NOMO-1 treated with dmso at 0.1 percent for 144 hours (cell line): ENCODE measurements around the gene CTCF.

ENCODE experiments used
- DNase-seq: peaks from one replicate; lab custom pipeline; 2025; ENCODE audit not compliant: unreplicated experiment; lab: John Stamatoyannopoulos, UW

CTCF gene

DNA sequence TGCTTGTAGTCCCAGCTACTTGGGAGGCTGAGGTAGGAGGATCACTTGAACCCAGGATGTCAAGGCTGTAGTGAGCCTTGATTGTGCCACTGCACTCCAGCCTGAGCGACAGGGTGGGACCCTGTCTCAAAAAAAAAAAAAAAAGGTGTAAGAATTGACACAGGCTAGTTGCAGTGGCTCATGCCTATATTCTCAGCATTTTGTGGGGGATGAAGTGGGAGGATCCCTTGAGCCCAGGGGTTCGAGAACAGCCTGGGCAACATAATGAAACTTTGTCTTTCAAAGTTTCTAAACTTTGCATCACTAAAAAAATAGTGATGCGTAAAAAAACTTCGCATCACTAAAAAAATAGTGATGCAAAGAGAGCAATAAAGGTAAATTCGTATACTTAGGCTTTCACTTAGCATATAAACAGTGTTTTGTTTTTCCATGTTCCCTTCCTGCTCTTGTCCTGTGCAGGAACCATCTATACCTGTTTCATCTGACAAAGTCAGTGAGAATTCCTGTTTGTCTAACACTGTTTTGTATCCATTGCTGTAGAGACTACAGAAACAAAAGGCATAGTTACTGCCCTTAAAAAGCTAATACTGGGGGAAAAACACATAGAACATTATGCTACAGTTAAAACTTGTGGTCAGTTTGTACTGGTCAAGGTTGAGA is 32.1 kb downstream of the CTCF start:
- no peak for DNase-seq

GRCh38 chr16:67594956-67595355 is 32.6 kb downstream of the CTCF start:
- DNase-seq = no peak

GRCh38 chr16:67598527-67598926 is 36.2 kb downstream of the CTCF start:
- no peak for DNase-seq

DNA sequence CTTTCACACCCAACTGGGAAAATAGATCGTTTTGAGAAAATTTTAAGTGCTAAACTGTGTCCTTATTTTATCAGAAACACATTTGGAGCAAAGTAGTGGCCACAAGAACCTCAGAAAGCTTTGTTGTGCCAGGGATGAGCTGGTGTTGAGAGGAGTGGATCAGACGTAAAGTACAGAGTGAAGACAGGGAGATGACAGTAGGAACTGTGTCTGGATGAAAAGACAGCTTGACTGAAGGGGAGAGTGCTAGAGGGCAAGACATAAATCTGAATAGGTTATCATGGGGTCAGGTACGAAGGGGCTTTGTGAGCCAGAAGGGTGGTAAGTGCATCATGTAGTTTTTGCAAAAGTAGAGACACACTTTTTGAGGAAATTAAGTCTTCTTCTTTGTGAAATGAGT is 43.3 kb downstream of the CTCF start:
- no peak for DNase-seq

DNA sequence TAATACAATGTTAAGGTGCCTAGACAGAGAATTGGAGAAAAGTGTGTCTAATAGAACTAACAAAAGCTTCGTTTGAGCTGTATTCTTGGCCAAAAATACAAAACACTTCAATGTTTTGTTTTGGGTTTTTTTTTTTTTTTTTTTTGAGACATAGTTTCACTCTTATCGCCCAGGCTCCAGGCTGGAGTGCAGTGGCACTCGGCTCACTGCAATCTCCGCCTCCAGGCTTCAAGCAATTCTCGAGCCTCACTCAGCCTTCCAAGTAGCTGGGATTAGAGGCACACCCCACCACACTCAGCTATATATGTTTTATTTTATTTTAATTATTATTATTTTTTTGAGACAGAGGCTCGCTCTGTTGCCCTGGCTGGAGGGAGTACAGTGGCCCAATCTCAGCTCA is 44.3 kb downstream of the CTCF start:
- no peak for DNase-seq

GRCh38 chr16:67608364-67608763 is 46.0 kb downstream of the CTCF start:
- DNase-seq = no peak

DNA sequence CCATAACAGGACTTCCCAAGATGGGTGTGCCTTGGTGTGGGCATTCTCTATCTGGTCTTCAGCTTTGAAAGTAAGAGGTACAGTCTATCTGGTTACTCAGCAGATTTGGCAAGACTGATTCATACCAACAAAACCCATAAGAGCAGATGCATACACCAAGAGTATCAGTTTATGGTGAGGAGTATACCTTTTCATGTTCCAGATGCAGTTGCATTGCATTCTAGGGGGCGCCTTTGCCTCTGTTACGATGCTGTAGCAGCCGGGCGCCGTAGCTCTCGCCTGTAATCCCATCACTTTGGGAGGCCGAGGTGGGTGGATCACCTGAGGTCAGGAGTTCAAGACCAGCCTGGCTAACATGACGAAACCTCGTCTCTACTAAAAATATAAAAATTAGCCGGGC is 51.5 kb downstream of the CTCF start:
- DNase-seq = no peak

DNA sequence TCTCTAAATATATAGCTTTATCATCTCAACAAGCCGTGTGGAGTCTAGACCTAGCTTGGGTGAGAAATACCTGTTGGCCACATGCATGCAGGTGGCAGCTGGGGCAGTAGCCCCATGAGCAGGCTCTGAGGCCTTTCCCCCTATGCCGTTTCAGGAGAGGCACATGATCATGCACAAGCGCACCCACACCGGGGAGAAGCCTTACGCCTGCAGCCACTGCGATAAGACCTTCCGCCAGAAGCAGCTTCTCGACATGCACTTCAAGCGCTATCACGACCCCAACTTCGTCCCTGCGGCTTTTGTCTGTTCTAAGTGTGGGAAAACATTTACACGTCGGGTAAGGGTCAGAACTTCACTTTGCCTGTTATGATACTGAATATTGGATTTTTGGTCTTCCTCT is 65.9 kb downstream of the CTCF start:
- DNase-seq = no peak

- no peak for DNase-seq
Observed at GRCh38 chr16:67632415-67633172, 70.3 kb downstream of the CTCF start.

GRCh38 chr16:67636713-67637112 is 74.4 kb downstream of the CTCF start:
- DNase-seq = no peak

DNA sequence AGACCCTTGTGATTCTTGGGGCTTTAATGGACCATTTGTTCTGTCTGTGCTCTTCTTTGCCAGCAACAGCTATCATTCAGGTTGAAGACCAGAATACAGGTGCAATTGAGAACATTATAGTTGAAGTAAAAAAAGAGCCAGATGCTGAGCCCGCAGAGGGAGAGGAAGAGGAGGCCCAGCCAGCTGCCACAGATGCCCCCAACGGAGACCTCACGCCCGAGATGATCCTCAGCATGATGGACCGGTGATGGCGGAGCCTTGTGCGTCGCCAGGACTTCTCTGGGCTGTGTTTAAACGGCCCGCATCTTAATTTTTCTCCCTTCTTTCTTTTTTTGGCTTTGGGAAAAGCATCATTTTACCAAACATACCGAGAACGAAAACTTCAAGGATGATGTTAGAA is 75.3 kb downstream of the CTCF start:
- no peak for DNase-seq

- no peak for DNase-seq
Observed at GRCh38 chr16:67641779-67642708, 79.7 kb downstream of the CTCF start.

DNA sequence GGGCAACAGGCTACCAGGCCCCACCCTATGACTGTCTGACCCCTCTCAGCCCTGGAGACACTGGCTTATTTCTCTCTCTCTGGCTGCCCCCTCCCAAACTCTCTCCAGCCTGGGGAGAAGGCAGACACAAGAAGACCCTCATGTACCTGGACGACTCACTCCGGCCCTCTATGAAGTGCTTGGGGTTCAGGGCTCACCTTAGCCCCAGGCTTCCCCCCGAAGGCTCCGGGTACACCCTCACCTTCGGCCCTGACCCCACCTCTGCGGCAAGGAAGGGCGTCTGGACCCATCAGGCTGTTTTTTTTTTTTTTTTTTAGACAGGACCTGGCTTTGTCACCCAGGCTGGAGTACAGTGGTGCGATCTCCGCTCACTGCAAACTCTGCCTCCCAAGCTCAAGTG is 81.7 kb downstream of the CTCF start:
- no peak for DNase-seq

DNA sequence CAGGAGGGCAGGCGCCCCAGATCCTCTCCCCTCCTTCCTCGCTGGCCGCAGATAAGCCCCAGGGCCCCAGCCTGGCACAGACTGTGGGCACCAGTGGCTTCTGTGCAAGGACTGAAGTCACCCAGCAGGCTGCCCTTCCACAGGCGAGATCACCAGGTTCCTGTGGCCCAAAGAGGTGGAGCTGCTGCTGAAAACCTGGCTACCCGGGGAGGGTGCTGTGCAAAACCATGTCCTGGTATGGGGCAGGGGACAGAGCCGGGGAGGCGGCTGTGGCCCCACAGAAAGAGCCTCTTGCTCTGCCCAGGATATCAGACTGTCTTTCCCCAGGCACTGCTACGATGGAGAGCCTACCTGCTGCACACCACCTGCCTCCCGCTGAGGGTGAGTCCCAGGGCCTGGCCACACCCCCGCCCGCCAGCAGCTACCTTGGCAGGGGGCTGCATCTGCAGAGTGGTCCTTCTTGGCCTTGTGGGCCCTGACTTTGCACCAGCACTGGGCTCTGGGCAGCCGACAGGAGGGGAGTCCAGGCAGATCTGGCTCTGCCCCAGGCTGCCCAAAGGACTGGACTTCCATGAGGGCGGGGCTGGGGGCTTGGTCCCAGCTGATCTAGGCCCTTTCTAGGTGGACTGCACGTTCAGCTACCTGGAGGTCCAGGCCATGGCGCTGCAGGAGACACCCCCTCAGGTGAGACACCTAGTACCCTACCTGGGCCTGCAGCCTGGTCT is 83.2 kb downstream of the CTCF start:
- DNase-seq = no peak

GRCh38 chr16:67647111-67647651 is 84.9 kb downstream of the CTCF start:
- DNase-seq = no peak

DNA sequence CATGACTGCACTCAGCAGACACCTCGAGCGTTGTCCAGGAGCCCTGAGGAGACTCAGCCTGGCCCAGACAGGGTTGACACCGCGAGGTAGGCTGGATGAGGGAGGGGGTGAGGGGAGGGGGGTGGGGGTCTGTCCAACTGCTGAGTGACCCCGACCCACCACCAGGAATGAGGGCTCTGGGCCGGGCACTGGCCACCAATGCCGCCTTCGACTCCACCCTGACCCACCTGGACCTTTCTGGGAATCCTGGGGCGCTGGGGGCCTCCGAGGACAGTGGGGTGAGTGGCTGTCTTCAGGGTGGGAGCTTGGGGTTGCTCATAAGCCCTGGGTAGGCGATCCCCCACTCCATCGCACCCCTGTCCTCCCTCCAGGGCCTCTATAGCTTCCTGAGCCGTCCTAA is 85.4 kb downstream of the CTCF start:
- DNase-seq = no peak

- no peak for DNase-seq
Observed at GRCh38 chr16:67648088-67648763, 85.9 kb downstream of the CTCF start.

- no peak for DNase-seq
Observed at GRCh38 chr16:67648764-67649407, 86.6 kb downstream of the CTCF start.

- no peak for DNase-seq
Observed at GRCh38 chr16:67649494-67649931, 87.2 kb downstream of the CTCF start.

GRCh38 chr16:67650023-67650422 is 87.7 kb downstream of the CTCF start:
- no peak for DNase-seq
